Keratinocyte (primary cell): ENCODE measurements around the gene CHCHD5. TPM values are rescaled to one million over a fixed set of nuclear protein-coding genes. Genes with fewer than 3 reads are reported as not detected.

Experiments used
- DNase-seq: peaks from one replicate; pipeline ENCODE4 v3.0.0-alpha.2; 2011; ENCODE audit warnings: low read depth, missing footprints, low spot score
- FAIRE-seq: peaks from 2 replicates; lab custom pipeline; 2011; peaks lifted over from hg19 to GRCh38; lab: Jason Lieb, UNC
- H2AFZ ChIP-seq: 2 replicates; pipeline ENCODE4 v1.6.0; 2012; ENCODE audit warnings: low read length, control low read depth, inconsistent platforms; ENCODE audit not compliant: control insufficient read depth
- H3K27ac ChIP-seq: 2 replicates; pipeline ENCODE4 v1.5.1; 2011; ENCODE audit warnings: low read length; ENCODE audit not compliant: control insufficient read depth, insufficient read depth
- H3K27me3 ChIP-seq: 3 replicates; pipeline ENCODE4 v1.6.0; 2011; ENCODE audit warnings: low read length; ENCODE audit not compliant: control insufficient read depth, insufficient read depth; ENCODE audit errors: extremely low read depth
- H3K36me3 ChIP-seq, 2 experiments: 2 replicates in 1 of 2; 3 replicates in 1 of 2; pipeline ENCODE4 v1.5.1; 2011; ENCODE audit warnings: low read length in 2 of 2, mild to moderate bottlenecking in 1 of 2; ENCODE audit not compliant: control insufficient read depth in 2 of 2, insufficient read depth in 2 of 2; ENCODE audit errors: extremely low read depth in 1 of 2
- H3K4me1 ChIP-seq: 3 replicates; pipeline ENCODE4 v1.5.1; 2011; ENCODE audit warnings: low read length; ENCODE audit not compliant: control insufficient read depth, insufficient read depth; ENCODE audit errors: extremely low read depth
- H3K4me2 ChIP-seq: 3 replicates; pipeline ENCODE4 v1.6.0; 2011; ENCODE audit warnings: low read depth, low read length; ENCODE audit not compliant: control insufficient read depth, insufficient read depth; ENCODE audit errors: extremely low read depth
- H3K4me3 ChIP-seq, 3 experiments: fragments of 200-600 bp in 1 of 3; sonication (generic) in 1 of 3; 2 replicates in 2 of 3; 3 replicates in 1 of 3; pipeline ENCODE4 v1.5.1; 2011 to 2016; ENCODE audit warnings: low read length in 3 of 3, mild to moderate bottlenecking in 3 of 3, control low read depth in 2 of 3, inconsistent platforms in 1 of 3, low read depth in 1 of 3, mixed read lengths in 1 of 3, mixed run types in 1 of 3, moderate library complexity in 1 of 3; ENCODE audit not compliant: control insufficient read depth in 2 of 3, insufficient read depth in 2 of 3; ENCODE audit errors: extremely low read depth in 1 of 3
- H3K79me2 ChIP-seq: 2 replicates; pipeline ENCODE4 v1.6.0; 2012; ENCODE audit warnings: low read length; ENCODE audit not compliant: control insufficient read depth, insufficient read depth
- H3K9ac ChIP-seq: 3 replicates; pipeline ENCODE4 v1.6.0; 2011; ENCODE audit warnings: low read length; ENCODE audit not compliant: control insufficient read depth, insufficient read depth; ENCODE audit errors: extremely low read depth
- H3K9me1 ChIP-seq: 3 replicates; pipeline ENCODE4 v1.6.0; 2011; ENCODE audit warnings: low read length; ENCODE audit not compliant: control insufficient read depth, insufficient read depth; ENCODE audit errors: extremely low read depth
- H3K9me3 ChIP-seq: 2 replicates; pipeline ENCODE4 v1.5.1; 2012; ENCODE audit warnings: low read depth, low read length; ENCODE audit not compliant: control insufficient read depth
- H4K20me1 ChIP-seq: 3 replicates; pipeline ENCODE4 v1.6.0; 2011; ENCODE audit warnings: low read length; ENCODE audit not compliant: control insufficient read depth, insufficient read depth; ENCODE audit errors: extremely low read depth
- CTCF ChIP-seq, 3 experiments: IDR thresholded peaks in 1 of 3; conservative IDR thresholded peaks in 1 of 3; optimal IDR thresholded peaks in 1 of 3; 2 replicates in 2 of 3; 3 replicates in 1 of 3; pipeline versions ENCODE3 to v1.5.1; 2011; ENCODE audit warnings: low read length in 3 of 3, mild to moderate bottlenecking in 3 of 3, moderate library complexity in 2 of 3, control low read depth in 1 of 3, inconsistent platforms in 1 of 3; ENCODE audit not compliant: insufficient read depth in 2 of 3; ENCODE audit errors: extremely low read depth in 1 of 3
- EZH2 ChIP-seq: IDR thresholded peaks from one replicate; pipeline ENCODE4 v1.6.1; 2012; ENCODE audit warnings: inconsistent platforms, mild to moderate bottlenecking, low read length, moderate library complexity
- dilution Hi-C: fragments of 300-500 bp; cut with MboI; formaldehyde crosslinking; loops from one replicate; pipeline ENCODE4 v1.7.0; 2020; ENCODE audit warnings: low sequenced_read_pairs; ENCODE audit not compliant: extremely low pct_ligation_motif_present
- polyA plus RNA-seq, 5 experiments: library from polyadenylated mRNA; depleted of rRNA in 3 of 5; stranded (reverse) in 3 of 5; stranded (forward) in 1 of 5; unstranded in 1 of 5; fragments of >200 nt; gene quantifications; 1 replicate in 1 of 5; 2 replicates in 3 of 5; 3 replicates in 1 of 5; pipeline versions ENCODE4 v1.2.1 to v1.2.3, GENCODE V29; 2011 to 2012; ENCODE audit warnings: missing spikeins in 2 of 5, low read depth in 1 of 5, low replicate concordance in 1 of 5

The CHCHD5 gene
- polyA plus RNA-seq, 1 donor (not counting 4 experiments of a cell fraction or from before 2014, with no cell fraction given): 17.6 TPM

GRCh38 chr2:112572005-112572404 lies 12.4 kb upstream of the CHCHD5 start:
- FAIRE-seq (no peak), DNase-seq (no peak)
- Histone ChIP-seq H3K9me3 (no peaks in the 10 kb centered on the region), H3K9me1 (no peaks in the 10 kb centered on the region), H3K4me1 (no peaks in the 10 kb centered on the region), H3K9ac (no peak overlapping the region), H3K27me3 (no peaks in the 10 kb centered on the region), H2AFZ (no peak overlapping the region), H3K36me3 (peaks cover 22 to 34% of the 10 kb centered on the region in 2 experiments), H3K4me2 (no peak overlapping the region), H3K79me2 (no peaks in the 10 kb centered on the region), H4K20me1 (no peaks in the 10 kb centered on the region), H3K27ac (no peak overlapping the region), H3K4me3 (no peak overlapping the region)
- dilution Hi-C loops: no loop called here
- TF ChIP-seq CTCF (optimal IDR thresholded peaks at IDR 0.05 in 1 of 3, IDR thresholded peaks at IDR 0.05 in 1 of 3, conservative IDR thresholded peaks at IDR 0.05 in 1 of 3; ENCODE audit: extremely low read depth in 1 of 3, insufficient read depth in 2 of 3, low read length in 3 of 3) (no peak), EZH2 (no peak)

- FAIRE-seq: no peak
- dilution Hi-C loops: no loop called here
- H3K4me1 ChIP-seq: peaks cover 9% of the 10 kb centered on the region
Measured at GRCh38 chr2:112577756-112578155, 6.7 kb upstream of the CHCHD5 start.

More at GRCh38 chr2:112577756-112578155, 6.7 kb upstream of the CHCHD5 start:
- H3K4me2 ChIP-seq: no peak overlapping the region
- no peaks in the 10 kb centered on the region for H4K20me1 ChIP-seq
- no peak for TF ChIP-seq EZH2
- TF ChIP-seq CTCF (optimal IDR thresholded peaks at IDR 0.05 in 1 of 3, IDR thresholded peaks at IDR 0.05 in 1 of 3, conservative IDR thresholded peaks at IDR 0.05 in 1 of 3; ENCODE audit: extremely low read depth in 1 of 3, insufficient read depth in 2 of 3, low read length in 3 of 3): no peak
- H3K79me2 ChIP-seq: no peaks in the 10 kb centered on the region
- H3K36me3 ChIP-seq: peaks cover 11 to 21% of the 10 kb centered on the region in 2 experiments
- H3K27ac ChIP-seq: no peak overlapping the region
- H3K9me1 ChIP-seq: peaks cover 2% of the 10 kb centered on the region
- no peak for DNase-seq
- H2AFZ ChIP-seq: no peak overlapping the region
- H3K27me3 ChIP-seq: no peaks in the 10 kb centered on the region
- no peak overlapping the region for H3K9ac ChIP-seq
- H3K9me3 ChIP-seq: no peaks in the 10 kb centered on the region
- H3K4me3 ChIP-seq: no peak overlapping the region
